ENCODE measurements around the gene SIGLEC11.
"Not testable (repeated sequence)": the region's sequence is repeated elsewhere in the genome, so short reads cannot be mapped to it uniquely, and the experiment has no call there.

SIGLEC11 gene, protein sequence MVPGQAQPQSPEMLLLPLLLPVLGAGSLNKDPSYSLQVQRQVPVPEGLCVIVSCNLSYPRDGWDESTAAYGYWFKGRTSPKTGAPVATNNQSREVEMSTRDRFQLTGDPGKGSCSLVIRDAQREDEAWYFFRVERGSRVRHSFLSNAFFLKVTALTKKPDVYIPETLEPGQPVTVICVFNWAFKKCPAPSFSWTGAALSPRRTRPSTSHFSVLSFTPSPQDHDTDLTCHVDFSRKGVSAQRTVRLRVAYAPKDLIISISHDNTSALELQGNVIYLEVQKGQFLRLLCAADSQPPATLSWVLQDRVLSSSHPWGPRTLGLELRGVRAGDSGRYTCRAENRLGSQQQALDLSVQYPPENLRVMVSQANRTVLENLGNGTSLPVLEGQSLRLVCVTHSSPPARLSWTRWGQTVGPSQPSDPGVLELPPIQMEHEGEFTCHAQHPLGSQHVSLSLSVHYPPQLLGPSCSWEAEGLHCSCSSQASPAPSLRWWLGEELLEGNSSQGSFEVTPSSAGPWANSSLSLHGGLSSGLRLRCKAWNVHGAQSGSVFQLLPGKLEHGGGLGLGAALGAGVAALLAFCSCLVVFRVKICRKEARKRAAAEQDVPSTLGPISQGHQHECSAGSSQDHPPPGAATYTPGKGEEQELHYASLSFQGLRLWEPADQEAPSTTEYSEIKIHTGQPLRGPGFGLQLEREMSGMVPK

DNA sequence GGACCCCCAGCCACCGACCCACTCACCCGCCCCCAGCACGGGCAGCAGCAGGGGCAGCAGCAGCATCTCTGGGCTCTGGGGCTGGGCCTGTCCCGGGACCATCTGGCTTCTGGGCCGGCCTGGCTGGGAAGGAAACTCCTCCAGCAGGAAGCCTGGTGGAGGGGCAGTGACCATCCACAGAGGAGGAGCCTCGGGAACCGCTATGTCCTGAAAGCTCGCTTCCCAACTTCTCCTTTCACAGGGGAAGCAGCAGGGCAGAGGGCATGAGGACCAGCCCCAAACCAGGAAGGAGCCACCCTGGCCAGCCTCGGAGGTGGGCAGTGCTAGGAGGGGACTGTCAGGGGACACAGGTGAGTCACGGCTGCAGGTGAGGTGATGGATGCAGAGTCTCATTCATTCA is at the start of gene SIGLEC11:
Gene SIGLEC11, minus strand, starts transcription at position 193 of the 400 bp plus-strand sequence. Its CDS starts 91 bp downstream, at position 102.
- DNase-seq: not testable (repeated sequence)

DNA sequence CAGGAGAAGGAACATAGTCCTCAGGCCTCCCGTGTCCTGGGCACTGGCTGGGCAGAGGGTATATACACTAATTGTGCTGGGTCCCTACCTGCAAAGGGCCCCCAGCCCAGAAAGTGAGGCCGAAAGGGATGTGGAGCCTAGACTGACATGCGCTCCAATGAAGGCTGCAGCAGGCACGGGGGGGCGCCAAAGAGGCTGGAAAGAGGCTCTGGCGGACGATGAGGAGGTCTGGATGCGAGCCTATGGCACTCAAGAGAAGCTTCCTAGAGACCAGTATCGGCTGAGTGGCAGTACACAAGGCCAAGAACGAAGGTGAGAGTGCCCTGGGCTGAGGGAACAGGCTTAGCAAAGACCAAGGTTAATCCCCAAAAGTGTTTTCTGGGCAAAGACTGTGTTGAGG is 47.6 kb upstream of the SIGLEC11 start:
- DNase-seq: no peak

DNA sequence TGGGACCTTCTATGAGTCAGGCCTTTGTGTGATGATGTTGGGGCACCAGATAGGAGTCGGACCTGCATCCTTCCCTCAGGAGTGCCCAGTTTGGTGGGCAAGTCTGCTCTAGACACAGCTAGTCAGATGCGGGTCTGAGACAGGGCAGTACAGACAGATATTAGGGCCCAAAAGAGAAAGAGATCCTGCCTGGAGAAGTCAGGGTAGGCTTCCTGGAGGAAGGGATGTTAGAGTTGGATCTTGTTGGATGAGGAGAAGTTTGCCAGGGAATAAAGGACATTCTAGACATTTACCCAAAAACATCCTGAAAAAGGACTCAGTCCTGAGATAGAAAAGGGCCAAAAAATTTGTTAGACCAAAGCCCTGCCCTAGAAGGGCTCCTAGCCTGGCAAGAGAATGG is 47.0 kb upstream of the SIGLEC11 start:
- no peak for DNase-seq

DNA sequence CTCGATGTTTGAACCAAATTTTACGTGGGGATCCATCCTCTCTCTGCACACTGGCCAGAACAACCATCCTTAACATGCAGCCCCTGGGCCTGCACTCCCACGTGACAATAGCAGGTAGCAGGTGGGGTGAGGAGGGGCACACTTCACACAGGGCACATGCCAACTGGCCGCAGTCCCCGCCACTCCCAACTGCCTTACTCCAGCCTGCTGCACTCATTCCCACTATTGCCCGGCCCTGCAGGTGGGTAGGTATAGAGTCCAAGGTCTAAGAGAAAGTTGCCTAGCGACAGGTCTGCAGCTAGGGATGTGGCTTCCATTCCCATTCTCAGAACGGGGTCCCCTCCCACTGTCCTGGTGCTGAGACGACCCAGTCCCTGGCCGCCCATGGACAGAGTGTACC is 46.2 kb upstream of the SIGLEC11 start:
- no peak for DNase-seq

- DNase-seq: peak; percentile 33
Measured at GRCh38 chr19:50005428-50005827, 44.5 kb upstream of the SIGLEC11 start.

- peak; percentile 31 for DNase-seq
Measured at GRCh38 chr19:50003810-50004419, 42.9 kb upstream of the SIGLEC11 start.

DNA sequence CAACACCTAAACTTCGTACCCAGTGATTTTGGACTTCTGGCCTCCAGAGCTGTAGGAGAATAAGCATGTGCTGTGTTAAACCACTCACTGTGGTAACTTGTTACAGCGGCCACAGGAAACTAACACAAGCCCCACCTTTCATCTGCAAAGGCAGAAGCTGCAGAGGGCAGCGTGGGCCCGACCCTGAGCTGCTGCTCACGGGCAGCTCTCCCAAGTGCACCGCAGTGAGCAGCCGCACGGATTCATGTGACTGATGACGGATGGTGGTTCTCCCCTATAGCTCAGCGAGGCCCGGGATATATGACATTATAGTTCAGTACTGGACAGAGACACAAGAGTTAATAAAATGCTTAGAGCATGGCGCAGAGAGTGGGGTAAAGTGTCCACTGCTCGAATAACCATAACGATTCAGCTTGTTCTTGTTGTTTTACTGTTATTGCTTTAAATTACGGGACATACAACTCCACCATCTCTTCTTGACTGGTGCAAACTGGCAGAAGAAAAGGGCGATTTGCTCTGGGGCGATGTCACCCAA is 42.3 kb upstream of the SIGLEC11 start:
- no peak for DNase-seq

DNA sequence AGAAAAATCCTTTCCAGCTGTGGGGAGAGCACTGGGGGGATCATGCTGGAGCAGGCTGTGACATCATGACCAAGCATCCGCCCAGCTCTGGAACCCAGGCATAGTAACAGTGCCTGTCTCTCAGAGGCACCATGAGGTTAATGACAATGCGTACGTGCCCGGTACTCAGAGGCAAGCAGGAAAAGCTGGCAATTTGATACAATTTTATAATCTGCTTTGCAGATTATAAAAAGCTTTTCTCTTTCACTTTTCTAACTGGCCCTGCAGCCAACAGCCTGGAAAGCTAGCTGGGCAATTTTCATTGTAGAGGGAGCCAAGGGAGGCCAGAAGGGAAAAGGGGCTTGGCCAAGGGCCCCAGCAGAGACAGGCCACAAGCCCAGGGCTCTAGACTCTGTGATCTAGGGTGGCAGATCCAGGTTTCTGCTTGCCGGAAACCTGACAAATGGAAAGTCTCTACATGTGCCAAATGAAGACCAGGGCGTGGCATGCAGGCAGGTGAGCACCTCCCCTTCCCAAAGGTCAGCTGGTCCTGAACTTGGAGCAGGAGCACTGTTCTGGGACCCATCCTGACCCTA is 41.5 kb upstream of the SIGLEC11 start:
- no peak for DNase-seq

GRCh38 chr19:50001775-50002174 is 40.8 kb upstream of the SIGLEC11 start:
- DNase-seq: no peak

DNA sequence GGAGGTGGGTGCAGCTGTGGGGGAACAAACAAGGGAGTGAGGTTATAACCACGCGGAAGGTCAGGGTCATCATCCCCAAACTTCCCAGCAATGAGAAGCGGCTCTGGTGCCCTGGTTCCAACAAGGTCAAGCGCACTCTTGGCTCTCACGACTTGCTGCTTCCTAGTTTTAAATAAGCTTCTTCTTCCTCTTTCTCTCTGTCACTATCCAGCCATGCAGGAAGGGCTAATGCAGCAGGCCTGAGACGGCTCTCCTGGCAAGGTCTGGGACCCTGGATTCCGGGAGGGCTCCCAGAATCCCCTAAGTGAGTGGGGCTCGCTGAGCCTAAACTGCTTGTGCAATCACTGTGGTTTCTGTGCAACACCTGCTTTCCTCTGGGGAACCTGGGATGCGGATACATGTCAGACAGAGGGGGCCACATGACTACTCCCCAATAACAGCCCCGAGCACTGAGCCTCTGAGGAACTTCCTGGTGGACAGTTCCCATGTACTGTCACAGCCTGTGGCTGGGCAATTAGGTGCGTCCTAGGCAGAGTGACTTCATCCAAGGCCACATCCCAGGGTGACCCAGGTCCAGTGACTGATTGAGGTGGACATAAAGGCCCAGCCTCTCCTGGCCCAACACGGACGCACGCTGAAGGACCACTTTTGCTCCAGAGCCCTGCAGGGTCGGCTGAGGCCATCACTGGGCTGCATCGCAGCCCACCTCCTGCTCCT is 40.0 kb upstream of the SIGLEC11 start:
- DNase-seq: no peak

DNA sequence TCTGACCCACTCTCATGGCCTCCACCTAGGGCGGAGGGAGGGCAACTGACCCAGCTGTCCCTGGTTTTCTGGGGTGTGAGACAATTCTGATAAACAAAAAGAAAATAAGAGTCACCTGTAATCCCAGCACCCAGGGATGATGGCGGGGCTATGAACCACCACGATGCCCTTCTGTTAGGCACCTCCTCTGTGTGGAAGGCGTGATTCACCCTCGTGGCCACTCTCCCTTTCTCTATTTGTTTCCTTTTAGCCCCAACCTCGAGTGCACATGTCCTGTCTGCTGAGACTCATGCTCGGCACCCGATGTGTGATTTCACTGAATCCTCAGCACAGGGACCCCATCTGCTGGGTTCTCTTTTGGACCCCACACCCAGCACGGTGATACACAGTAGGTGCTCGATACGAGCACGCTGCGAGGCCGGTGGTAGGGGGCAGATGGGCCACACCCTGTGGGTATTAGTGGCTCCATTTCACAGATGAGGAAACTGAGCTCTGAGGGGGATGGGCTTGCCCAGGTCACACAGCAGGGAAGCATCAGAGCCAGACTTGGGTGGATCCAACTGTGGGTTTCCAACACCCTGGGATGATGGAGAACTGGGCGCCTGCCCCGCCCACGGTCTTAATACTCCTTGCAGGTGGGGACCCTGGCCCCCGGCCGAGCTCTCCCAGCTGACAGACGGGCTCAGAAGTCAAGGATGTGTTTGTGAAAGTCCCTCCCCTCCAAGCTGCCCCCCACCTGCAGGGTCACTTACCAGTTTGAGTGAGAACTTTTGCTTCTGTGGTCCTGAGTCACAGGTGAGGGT is 39.3 kb upstream of the SIGLEC11 start:
- no peak for DNase-seq

DNA sequence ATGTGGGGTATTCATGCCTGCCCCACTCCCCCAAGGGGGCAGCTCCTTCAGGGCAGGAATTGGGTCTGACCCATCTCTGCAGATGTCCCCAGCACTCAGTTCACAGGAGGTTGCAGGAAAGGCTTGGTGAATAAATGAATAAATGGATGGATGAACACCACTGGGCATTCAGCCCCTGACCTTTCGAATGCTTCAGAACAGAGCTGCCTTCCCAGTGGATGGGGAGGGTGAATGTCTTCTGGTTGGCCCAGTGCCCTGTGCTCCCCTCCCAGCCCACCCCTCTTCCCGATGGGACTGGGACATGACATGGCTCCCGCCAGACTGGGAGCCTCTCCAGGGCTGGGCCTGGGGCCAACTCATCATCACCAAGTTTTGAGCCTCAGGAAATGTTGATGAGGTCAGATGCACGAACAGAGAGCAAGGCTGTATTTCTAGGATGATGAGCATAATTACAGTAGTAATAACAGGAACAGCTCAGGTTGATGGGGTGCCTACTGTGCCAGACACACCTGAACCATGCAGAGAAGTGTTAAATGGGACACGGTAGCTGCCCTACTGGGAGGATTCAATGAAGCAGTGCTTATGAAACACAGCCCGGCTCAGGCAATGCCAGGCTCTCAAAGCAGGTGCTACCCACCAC is 38.5 kb upstream of the SIGLEC11 start:
- DNase-seq: no peak

- DNase-seq: no peak
Measured at GRCh38 chr19:49997709-49998108, 36.7 kb upstream of the SIGLEC11 start.

GRCh38 chr19:49988433-49988832 is 27.5 kb upstream of the SIGLEC11 start:
- peak; percentile 33 for DNase-seq

- DNase-seq: no peak
Measured at GRCh38 chr19:49988007-49988406, 27.0 kb upstream of the SIGLEC11 start.

DNA sequence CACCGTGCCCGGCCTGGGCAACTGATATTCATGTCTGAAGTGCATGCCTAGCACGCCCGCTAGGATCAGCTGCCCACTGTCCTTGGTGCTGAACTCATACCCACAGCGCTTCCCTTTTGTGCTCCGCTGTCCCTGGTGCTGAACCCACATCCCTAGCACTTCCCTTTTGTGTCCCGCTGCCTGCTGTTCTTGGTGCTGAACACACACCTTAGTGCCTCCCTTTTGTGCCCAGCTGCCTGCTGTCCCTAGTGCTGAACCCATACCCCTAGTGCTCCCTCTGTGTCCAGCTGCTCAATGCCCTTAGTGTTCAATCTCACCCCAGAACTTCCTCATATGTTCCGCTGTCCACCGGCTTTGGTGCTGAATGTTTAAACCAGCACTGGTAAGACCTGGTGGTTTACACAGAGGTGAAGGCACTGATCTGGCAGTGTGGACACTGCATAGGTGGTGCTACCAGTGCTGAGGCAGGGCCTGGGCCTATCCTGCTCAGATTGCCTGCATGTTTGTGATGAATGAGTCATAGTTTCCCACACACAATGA is 26.3 kb upstream of the SIGLEC11 start:
- DNase-seq: peak; percentile 74

- no peak for DNase-seq
Measured at GRCh38 chr19:49986354-49986753, 25.4 kb upstream of the SIGLEC11 start.

DNA sequence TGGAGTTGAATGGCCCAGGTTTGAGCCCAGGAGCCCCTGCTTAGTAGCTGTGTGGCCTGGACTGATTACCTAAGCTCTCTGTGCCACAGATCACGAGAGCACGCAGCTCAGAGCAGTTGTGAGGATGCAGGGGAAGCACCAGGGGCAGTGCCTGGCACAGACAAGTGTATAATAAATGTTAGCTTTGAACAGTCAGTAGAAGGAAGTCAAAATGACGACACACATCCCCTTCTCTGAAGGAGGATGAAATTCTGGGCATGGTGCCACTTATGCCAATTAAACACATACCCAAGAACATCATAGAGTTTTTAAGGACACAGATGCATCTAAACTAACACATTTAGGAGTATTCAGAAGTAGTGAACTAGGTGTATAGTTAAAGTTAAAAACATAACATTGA is 24.9 kb upstream of the SIGLEC11 start:
- DNase-seq: no peak

DNA sequence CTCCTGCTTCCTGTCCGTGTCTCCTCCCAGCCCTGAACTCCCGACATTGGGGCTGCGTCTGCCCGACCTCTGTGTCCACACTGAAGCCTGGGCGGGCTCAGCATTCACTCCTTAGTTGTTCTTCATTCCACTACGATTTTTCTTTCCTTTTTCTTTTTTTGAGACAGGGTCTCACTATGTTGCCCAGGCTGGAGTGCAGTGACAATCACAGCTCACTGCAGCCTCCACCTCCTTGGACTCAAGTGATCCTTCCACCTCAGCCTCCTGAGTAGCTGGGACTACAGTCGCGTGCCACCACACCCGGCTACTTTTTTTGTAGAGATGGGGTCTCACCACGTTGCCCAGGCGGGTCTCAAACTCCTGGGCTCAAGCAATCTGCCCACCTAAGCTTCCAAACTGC is 23.5 kb upstream of the SIGLEC11 start:
- no peak for DNase-seq

DNA sequence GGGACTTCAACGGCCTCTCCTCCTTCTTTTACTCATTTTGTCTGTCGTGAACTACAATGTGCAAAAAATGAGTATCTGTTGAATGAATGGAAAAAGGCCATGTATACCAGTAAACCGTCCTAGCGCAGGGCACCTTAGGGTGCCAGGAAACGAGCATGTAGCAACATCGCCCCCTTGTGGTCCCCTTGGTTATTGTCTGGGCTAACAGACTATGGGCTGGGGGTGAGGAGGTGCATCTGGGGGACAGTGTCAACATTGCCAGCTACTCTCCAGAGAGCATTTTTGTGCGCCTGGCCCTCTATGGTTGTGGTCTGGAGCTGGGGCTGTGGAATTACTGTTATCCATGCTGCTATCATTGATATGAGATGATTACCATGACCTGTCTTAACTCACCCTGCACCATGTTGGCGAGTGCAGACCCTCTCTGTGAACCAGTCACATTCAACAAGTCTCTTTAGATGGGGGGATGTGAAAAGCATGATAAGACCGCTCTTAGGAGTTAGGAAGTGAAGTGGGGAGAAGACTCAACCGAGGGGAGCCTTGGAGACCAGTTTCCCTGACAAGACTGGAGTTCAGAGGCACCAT is 22.8 kb upstream of the SIGLEC11 start:
- peak; percentile 83 for DNase-seq
